Measurements from ENCODE around the gene SNX13.

The SNX13 gene, protein sequence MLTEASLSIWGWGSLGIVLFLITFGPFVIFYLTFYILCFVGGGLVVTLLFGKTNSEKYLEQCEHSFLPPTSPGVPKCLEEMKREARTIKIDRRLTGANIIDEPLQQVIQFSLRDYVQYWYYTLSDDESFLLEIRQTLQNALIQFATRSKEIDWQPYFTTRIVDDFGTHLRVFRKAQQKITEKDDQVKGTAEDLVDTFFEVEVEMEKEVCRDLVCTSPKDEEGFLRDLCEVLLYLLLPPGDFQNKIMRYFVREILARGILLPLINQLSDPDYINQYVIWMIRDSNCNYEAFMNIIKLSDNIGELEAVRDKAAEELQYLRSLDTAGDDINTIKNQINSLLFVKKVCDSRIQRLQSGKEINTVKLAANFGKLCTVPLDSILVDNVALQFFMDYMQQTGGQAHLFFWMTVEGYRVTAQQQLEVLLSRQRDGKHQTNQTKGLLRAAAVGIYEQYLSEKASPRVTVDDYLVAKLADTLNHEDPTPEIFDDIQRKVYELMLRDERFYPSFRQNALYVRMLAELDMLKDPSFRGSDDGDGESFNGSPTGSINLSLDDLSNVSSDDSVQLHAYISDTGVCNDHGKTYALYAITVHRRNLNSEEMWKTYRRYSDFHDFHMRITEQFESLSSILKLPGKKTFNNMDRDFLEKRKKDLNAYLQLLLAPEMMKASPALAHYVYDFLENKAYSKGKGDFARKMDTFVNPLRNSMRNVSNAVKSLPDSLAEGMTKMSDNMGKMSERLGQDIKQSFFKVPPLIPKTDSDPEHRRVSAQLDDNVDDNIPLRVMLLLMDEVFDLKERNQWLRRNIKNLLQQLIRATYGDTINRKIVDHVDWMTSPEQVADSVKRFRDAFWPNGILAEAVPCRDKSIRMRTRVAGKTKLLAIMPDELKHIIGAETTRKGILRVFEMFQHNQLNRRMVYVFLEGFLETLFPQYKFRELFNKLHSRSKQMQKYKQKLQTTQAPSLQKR

DNA sequence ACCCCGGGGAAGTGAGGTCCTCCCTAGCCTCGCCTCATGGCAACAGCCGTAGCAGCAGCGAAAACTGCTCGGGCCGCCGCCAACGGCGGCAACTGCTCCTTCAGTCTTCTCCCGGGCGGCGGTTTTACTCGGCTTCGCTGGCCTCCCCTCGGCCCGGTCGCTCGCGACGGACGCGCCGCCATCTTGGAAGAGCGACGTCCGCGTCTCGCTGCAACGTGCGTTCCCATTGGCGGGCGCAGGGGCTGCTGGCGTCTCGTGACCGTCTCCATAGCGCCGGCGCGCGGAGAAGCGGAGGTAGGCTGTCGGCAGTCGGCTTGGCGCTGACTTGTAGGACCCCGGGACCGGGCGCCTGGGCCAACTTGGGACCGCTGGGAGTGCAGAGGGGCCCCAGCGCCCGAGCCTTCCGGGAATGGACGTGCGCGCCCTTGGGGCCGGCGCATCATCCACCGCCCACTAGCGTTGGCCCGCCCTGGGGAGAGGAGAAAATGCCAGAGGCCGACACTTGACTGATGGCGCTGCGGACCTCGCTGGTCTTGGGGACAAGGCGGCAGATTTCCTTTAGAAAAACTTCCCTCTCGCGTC is at the start of gene SNX13:
TSS of gene SNX13 (minus strand) at position 193 of the 582 bp plus-strand sequence. CDS start 199 bp downstream, outside the sequence.
- DNase-seq (ENCODE audit: low spot score), result peak; percentile 88

DNA sequence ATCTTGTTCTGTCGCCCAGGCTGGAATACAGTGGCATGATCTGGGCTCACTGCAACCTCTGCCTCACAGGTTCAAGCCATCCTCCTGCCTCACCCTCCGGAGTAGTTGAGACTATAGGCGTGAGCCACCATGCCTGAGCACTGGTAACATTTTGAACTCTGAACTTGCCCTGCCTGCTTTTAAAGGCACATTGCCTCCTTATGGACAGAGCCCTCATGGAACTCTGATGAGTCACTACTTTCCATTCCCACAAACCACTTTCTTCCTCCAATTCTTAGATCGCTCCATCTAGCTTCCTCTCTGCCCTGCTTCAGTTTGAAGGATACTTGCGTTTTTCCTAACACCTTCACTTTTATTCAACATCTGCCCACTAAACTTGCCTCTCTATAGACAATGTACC is 49.3 kb upstream of the SNX13 start:
- DNase-seq (ENCODE audit: low spot score), result no peak

DNA sequence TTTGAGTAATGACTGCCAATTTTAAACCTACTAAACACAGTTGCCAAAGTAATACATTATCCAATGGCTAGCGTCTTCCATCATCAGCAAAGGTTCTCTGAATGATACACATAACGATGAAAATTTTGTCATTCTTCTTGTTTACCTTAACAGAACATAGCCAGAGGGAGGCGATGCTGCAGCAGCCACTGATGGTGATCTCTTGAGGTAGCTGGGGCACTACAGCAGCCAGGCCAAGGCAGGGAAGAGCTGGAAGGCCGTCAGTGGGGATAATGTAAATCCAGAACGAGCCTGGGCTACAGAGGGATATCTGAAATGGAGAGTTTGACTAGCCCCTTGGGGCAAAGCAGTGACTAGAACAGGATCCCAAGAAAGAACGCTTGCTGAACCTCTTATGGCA is 48.6 kb upstream of the SNX13 start:
- no peak for DNase-seq (ENCODE audit: low spot score)

DNA sequence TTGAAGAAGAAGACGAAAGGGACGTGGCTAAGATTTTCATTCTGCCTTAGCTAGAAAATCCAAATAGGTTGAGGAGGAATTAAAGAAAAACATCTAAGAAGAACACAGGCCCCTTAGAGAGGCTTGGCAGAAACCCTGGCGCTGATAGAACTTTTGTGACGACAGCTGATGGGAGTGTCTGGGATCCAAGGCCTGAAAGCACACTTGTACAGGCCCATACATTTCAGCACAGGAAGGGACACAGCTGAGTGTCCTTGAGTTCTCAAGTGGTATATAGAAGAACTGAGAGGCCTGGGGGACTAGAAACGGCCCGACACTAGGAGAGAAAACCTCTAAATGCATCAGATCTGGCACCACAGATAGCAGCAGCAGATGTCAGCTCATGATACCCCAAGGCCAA is 47.8 kb upstream of the SNX13 start:
- no peak for DNase-seq (ENCODE audit: low spot score)

- no peak for DNase-seq (ENCODE audit: low spot score)
These were observed 46.6 kb upstream of the SNX13 start for GRCh38 chr7:17986851-17987250.

GRCh38 chr7:17985473-17986239 is 45.4 kb upstream of the SNX13 start:
- DNase-seq (ENCODE audit: low spot score), result no peak

- no peak for DNase-seq (ENCODE audit: low spot score)
These were observed 44.0 kb upstream of the SNX13 start for GRCh38 chr7:17984288-17984687.

DNA sequence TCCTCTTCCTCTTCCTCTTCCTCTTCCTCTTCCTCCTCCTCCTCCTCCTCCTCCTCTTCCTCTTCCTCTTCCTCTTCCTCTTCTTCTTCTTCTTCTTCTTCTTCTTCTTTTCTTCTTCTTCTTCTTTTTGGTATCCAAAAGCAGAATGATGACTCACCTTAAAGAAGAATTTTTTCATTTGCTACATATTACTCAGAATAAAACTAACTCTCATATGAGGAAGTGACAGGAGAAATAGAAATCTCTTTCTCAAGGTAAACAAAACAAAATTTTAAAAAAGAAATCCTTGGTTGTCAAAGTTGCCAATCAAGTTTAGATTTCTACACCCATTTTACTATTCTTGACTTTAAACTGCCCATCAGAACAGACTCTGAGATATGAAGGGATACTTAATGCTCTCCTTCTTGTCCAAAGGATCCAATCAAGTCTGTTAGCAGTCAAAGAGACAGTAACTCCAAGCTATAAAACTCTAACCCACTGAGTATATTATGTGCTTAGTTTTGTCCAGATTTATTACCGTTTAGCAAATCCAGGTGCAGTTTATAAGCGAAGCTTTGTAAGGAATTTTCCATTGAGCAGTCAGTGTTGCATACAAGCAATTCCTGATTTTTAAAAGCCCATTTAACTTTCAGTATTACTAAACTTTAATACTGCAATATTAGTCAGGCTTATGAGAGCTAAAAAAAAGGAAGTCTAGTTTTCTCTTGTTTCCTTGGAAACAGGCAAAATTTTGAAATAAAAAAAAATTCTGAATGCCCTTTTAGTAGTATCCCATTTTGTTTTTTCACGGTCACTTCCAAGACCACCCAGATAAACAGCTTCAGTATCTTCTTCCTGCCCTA is 43.1 kb upstream of the SNX13 start:
- DNase-seq (ENCODE audit: low spot score), result no peak

- DNase-seq (ENCODE audit: low spot score), result no peak
These were observed 36.7 kb upstream of the SNX13 start for GRCh38 chr7:17976952-17977351.

GRCh38 chr7:17971411-17971810 is 31.1 kb upstream of the SNX13 start:
- no peak for DNase-seq (ENCODE audit: low spot score)

- no peak for DNase-seq (ENCODE audit: low spot score)
These were observed 28.8 kb upstream of the SNX13 start for GRCh38 chr7:17968791-17969715.

DNA sequence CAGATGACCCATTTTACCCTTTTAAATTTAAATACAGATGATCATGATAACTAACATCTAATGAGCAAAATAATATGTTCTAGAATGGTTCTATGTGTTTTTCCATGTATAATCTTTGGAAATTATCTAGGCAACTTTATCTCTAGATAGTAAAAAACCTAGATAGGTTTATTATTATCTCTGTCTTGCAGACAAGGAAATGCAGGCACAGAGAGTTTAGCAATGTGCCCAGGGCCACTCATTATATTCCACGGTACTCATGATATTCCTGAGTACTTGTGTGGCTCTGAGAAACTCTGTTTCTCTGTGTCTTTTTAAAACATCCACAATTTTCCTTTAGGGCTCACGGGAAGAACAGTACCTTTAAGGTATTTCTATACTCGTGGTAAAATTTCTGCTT is 26.4 kb upstream of the SNX13 start:
- no peak for DNase-seq (ENCODE audit: low spot score)

- DNase-seq (ENCODE audit: low spot score), result no peak
These were observed 25.3 kb upstream of the SNX13 start for GRCh38 chr7:17965603-17966002.

- DNase-seq (ENCODE audit: low spot score), result no peak
These were observed 23.0 kb upstream of the SNX13 start for GRCh38 chr7:17963281-17963680.

- no peak for DNase-seq (ENCODE audit: low spot score)
These were observed 22.4 kb upstream of the SNX13 start for GRCh38 chr7:17962652-17963051.

- no peak for DNase-seq (ENCODE audit: low spot score)
These were observed 17.6 kb upstream of the SNX13 start for GRCh38 chr7:17957871-17958270.

GRCh38 chr7:17952387-17952786 is 12.1 kb upstream of the SNX13 start:
- no peak for DNase-seq (ENCODE audit: low spot score)

DNA sequence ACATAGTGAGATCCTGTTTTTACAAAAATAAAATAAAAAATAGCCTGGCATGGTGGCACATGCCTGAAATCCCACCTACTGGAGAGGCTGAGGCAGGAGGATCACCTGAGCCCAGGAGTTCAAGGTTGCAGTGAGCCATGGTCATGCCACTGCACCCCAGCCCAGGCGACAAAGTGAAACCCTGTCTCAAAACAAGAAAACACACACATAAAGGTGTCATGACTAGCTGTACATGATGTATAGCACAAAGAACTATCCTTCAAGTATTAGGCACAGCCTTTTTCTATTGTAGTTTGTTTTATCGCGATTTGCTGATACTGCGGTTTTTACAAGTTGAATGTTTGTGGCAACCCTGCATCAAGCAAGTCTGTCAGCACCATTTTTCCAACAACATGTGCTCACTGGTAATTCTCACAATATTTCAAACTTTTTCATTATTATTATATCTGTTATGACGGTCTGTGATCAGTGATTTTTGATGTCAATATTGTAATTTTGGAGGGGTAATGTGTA is 11.5 kb upstream of the SNX13 start:
- no peak for DNase-seq (ENCODE audit: low spot score)

- DNase-seq (ENCODE audit: low spot score), result no peak
These were observed 8.4 kb upstream of the SNX13 start for GRCh38 chr7:17948526-17949238.
